Activated T-helper 1 cell treated with Interleukin-2 at 50 U/mL for 16 hours (primary cell): ENCODE results near the gene LRP2.

Experiments
- DNase-seq: peaks from one replicate; pipeline ENCODE4 v3.0.0-alpha.2; 2020; ENCODE audit warnings: low read depth

Gene LRP2

DNA sequence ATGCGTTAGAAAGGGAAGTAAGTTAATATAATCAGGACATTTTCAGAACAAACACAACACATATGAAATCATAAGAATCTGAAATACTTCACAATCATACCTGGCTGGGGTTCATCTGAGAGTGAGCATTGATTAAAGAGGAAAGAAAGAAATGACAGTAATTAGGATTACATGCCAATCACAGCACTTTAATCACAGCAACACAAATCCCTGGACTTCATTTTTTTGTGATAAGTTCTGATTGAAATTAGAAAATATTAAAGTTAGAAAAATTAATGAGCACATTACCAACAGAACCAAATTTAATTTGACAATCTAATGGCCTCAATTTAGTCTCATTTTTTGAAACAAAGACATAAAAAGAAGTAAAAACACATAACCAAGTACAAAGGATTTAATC, 121.9 kb downstream of the LRP2 start:
- DNase-seq, result no peak

DNA sequence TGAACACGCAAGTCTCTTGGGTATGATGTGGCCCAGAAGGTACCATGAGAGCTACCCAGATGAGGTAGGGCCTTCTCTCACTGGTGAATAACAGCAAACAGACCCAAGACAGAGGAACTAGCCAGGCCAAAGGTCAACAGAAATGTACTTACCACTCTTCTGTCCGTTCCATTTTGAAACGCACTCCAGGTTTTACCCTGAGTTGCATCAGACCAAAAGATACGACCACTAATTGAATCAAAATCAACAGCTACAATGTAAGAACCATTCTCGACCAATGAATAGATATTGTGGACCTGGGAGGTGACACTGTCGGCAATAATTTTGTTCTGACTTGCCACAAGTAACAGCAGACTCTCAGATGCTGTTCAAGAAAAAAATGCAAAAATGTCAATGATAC, 124.4 kb downstream of the LRP2 start:
- no peak for DNase-seq

DNA sequence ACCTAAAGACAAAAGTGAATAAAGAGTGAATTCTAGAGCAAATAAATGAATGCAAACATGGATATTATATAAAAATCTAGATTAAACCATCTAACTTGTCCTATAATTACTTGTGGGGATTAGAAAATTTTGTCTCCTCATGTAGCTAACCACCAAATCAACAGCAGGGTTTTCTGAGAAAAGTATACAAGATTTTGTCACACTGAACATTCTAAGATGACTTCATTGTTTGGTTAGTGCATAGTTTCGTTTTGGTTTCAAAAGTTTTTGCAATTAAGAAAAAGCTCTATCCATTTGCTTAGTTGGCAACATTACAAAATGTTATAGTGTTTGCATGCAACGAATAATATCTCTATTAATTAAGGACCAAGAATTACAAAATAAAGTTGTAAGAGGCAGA, 125.0 kb downstream of the LRP2 start:
- DNase-seq, result no peak

- DNase-seq, result no peak
Measured at GRCh38 chr2:169232551-169233154, 129.7 kb downstream of the LRP2 start.

GRCh38 chr2:169230204-169230603, 132.1 kb downstream of the LRP2 start:
- DNase-seq, result no peak

- no peak for DNase-seq
Measured at GRCh38 chr2:169229590-169229989, 132.7 kb downstream of the LRP2 start.

- DNase-seq, result no peak
Measured at GRCh38 chr2:169225906-169226305, 136.4 kb downstream of the LRP2 start.

DNA sequence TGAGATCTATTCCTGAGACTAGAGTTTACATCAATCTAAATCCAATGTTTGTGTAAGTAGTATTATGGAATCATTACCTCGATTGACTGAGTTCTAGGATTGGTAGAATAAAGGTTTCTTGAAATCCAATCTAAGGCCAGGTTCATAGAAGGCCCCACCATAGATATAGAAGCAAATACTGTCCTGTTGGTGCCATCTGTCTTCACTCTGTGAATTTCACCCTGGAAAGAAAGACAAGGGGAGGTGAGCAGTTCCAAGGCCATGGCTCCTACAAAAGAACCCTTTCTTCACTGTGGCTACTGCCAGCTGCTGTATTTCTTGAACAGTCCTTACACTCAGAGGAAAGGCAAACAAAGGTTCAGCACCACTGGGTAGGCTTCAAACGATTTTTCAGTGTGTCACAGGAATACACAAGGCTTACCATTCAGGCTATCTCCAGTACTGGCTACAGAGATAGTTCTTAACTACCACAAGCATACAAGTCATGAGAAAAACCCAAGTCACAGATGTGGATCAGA, 137.0 kb downstream of the LRP2 start:
- DNase-seq, result no peak

- DNase-seq, result no peak
Measured at GRCh38 chr2:169222665-169223064, 139.7 kb downstream of the LRP2 start.

- no peak for DNase-seq
Measured at GRCh38 chr2:169221745-169222369, 140.5 kb downstream of the LRP2 start.

GRCh38 chr2:169210917-169211316, 151.4 kb downstream of the LRP2 start:
- no peak for DNase-seq

- no peak for DNase-seq
Measured at GRCh38 chr2:169208026-169208425, 154.3 kb downstream of the LRP2 start.

DNA sequence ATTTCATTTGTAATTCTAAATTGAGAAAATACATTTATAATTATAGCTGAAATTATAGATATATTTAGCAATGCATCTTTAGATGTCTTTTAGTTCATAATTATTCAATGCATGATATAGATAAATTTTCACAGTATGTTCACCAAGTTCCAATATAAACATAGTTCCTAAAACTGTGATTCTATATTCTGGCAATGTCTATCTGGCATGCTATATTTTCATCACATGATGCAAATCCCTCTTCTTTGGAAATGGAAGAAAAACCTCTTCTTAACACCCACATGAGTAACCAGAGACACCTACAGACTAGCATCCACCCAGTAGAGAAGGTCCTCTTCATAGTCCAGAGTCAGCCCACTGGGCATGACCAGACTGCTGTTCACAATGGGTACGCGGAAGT, 157.2 kb downstream of the LRP2 start:
- no peak for DNase-seq

DNA sequence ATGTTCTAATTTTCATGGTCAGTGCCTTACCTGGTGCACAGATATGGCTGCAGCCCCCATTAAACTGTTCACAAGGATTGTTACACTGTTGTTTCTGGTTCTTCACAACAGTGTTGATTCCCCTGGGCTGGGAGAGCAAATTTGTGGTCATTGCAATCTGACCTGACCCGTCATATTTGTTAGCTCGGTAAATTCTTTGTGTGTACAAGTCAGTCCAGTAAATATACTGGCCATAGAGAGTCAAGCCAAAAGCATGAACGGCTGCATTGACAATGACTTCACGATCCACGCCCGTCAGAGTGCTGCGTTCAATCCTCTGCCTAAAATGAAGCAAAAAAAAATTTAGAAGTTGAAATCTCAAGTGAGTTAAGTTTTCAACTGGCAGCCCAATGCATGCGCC, 158.4 kb downstream of the LRP2 start:
- no peak for DNase-seq

GRCh38 chr2:169200756-169201155, 161.6 kb downstream of the LRP2 start:
- DNase-seq, result no peak

DNA sequence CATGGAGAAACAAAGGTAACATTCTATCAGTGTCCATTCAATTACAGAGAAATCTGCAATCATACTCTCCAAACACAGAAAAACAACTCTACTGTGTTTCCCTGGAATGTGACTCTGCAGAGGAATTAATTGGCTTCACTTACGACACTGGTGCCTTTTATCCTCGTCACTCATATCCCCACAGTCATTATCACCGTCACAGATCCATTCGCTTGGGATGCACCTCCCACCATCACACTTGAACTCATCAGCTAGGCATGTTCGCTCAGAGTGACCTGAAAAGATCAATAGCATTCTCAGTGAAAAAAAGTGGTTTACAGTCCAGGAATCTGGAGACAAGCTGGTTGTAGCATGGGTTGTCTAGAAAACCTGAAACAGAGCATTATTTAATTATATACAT, 168.7 kb downstream of the LRP2 start:
- no peak for DNase-seq

GRCh38 chr2:169190197-169190775, 172.0 kb downstream of the LRP2 start:
- DNase-seq, result no peak

GRCh38 chr2:169189132-169189531, 173.2 kb downstream of the LRP2 start:
- no peak for DNase-seq

- DNase-seq, result no peak
Measured at GRCh38 chr2:169185711-169186110, 176.6 kb downstream of the LRP2 start.

DNA sequence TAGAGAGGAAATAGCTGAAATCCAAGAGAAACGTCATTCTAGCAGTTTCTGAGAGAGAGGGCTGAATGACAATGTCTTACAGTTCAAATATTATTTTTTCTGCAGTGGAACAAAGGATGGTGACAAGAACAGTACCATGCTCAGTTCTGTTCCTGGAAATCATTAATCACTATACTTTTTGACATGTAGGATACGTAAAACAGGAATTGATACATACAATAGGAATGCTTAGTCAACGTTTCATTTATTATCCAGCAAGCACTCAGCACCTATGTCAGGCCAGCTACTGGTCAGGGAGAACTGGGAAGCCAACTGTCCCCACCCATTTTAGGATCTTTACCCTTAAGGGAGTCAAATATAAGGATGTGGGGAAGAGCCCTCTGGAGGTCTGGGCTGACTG, 178.3 kb downstream of the LRP2 start:
- no peak for DNase-seq

DNA sequence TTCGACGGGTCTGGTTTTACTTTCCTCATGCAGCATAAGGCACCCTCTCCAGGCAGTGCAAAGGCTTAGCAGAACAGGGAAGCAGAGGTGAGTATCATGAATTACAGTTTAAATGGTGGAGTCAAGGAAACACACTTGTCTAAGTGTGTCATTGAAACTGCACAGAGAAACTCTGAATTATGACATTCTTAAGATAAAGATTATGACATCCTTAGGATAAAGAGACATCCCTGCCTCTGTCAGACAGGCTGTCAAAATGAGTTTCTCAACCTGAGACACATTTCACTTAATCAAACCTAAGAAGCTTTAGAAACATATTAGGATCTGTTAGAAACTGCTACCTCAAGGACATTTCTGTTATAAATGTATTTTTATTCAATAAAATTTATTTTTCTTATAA, 179.8 kb downstream of the LRP2 start:
- DNase-seq, result no peak

DNA sequence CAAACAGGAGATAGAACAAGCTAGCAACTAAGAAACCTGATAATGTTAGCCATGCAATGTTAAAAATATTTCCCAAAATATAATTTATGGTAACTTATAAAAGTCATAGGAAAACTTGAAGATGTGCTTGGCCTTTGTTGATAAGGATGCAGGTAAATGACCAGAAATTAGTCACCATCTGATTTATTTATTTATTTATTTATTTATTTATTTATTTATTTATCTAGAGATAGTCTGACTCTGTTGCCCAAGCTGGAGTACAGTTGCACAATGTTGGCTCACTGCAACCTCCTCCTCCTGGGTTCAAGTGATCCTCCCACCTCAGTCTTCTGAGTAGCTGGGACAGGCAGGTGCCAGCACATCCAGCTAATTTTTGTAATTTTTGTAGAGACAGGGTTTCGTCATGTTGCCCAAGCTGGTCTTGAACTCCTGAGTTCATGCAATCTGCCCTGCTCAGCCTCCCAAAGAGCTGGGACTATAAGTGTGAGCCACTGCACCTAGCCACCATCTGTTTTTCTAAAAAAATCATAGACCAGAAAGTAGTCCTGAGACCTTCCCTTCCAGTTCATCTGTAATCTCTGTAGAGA, 183.4 kb downstream of the LRP2 start:
- DNase-seq, result no peak

DNA sequence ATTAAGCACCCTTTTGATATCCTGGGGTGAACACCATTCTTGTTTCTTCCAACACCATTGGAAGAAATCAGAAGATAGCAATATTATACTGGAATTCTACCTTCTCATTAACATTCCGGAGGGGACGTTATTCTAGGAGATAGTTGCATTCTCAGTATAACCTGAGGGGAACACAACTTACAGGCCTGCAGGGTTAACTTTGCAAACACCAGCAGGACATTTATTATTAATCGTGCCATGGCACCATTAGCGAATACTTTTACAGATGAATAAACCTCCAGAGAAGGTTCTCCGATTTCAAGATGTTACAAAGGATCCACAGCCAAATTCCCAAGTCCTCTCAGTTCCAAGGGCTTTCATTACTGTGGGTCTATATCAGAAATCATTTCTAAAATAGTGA, 184.0 kb downstream of the LRP2 start:
- DNase-seq, result no peak
